Activated CD8-positive, alpha-beta memory T cell treated with anti-CD3 and anti-CD28 coated beads, Interleukin-2, amount 50 U/mL, for 4 hours (primary cell): ENCODE results near the gene PRRC2A.

ENCODE experiments used
- DNase-seq: peaks from one replicate; pipeline ENCODE4 v3.0.0-alpha.2; 2020

PRRC2A gene

GRCh38 chr6:31620586-31621319 lies at the start of gene PRRC2A:
Gene PRRC2A (plus strand): TSS chr6:31620715. CDS start chr6:31622790, 2,075 bp downstream.
- peak; percentile 95 for DNase-seq

- peak; percentile 70 for DNase-seq
Measured at GRCh38 chr6:31572041-31572911, 48.2 kb upstream of the PRRC2A start, which contains the start of gene LTA. Gene LTA (plus strand): TSS chr6:31572289. CDS start chr6:31572743, 454 bp downstream.

- DNase-seq, result no peak
Measured at GRCh38 chr6:31573239-31574105, 47.0 kb upstream of the PRRC2A start.

- no peak for DNase-seq
Measured at GRCh38 chr6:31574106-31575061, 46.1 kb upstream of the PRRC2A start.

- peak; percentile 64 for DNase-seq
Measured at GRCh38 chr6:31575335-31575901, 45.1 kb upstream of the PRRC2A start, which contains the start of gene TNF. Gene TNF (plus strand): TSS chr6:31575565. CDS start chr6:31575742, 177 bp downstream.

- no peak for DNase-seq
Measured at GRCh38 chr6:31575952-31576685, 44.4 kb upstream of the PRRC2A start.

GRCh38 chr6:31576897-31577578 lies 43.5 kb upstream of the PRRC2A start:
- no peak for DNase-seq

GRCh38 chr6:31577579-31577966 lies 42.9 kb upstream of the PRRC2A start:
- DNase-seq, result no peak

- DNase-seq, result no peak
Measured at GRCh38 chr6:31578184-31579118, 42.1 kb upstream of the PRRC2A start.

GRCh38 chr6:31579119-31579505 lies 41.4 kb upstream of the PRRC2A start:
- DNase-seq, result no peak

- DNase-seq, result no peak
Measured at GRCh38 chr6:31579546-31580437, 40.7 kb upstream of the PRRC2A start.

GRCh38 chr6:31580438-31580740 lies 40.1 kb upstream of the PRRC2A start:
- no peak for DNase-seq

GRCh38 chr6:31580807-31581433 lies 39.6 kb upstream of the PRRC2A start:
- peak; percentile 92 for DNase-seq

- no peak for DNase-seq
Measured at GRCh38 chr6:31581434-31582229, 38.9 kb upstream of the PRRC2A start.

- peak; percentile 55 for DNase-seq
Measured at GRCh38 chr6:31582230-31582643, 38.3 kb upstream of the PRRC2A start, which contains the start of gene LTB. Gene LTB (minus strand): TSS chr6:31582424. CDS start chr6:31582417, 7 bp downstream.

GRCh38 chr6:31585491-31585890 lies 35.0 kb upstream of the PRRC2A start:
- DNase-seq, result no peak
